Natural killer cell (primary cell): Measurements from ENCODE around the gene RSPRY1. TPM values are rescaled to one million over a fixed set of nuclear protein-coding genes. Genes with fewer than 3 reads are reported as not detected.

ENCODE experiments used
- ATAC-seq, 3 donors: fragments of 150-1000 bp in 2 of 3; fragments of 200-7000 bp in 1 of 3; cut with Tn5 transposase; 1 replicate in 1 of 3; 2 replicates in 2 of 3; pipeline ENCODE4 v1.10.0; 2021; ENCODE audit warnings: mild to moderate bottlenecking in 2 of 3, moderate library complexity in 2 of 3
- DNase-seq, 2 donors: peaks; one replicate each; pipeline versions ENCODE4 v3.0.0 to v3.0.0-alpha.2; 2013 to 2021; ENCODE audit warnings: mixed read lengths in 1 of 2
- H3K27ac ChIP-seq: one replicate; pipeline ENCODE4 v1.5.1; 2013; ENCODE audit warnings: mild to moderate bottlenecking, low read length
- H3K27me3 ChIP-seq: one replicate; pipeline ENCODE4 v1.6.1; 2013; ENCODE audit warnings: low read length; ENCODE audit not compliant: control insufficient read depth, insufficient read depth
- H3K36me3 ChIP-seq: one replicate; pipeline ENCODE4 v1.6.1; 2013; ENCODE audit warnings: low read length; ENCODE audit not compliant: control insufficient read depth, insufficient read depth
- H3K4me1 ChIP-seq: one replicate; pipeline ENCODE4 v1.6.1; 2013; ENCODE audit warnings: low read length; ENCODE audit not compliant: control insufficient read depth, insufficient read depth
- H3K4me3 ChIP-seq: one replicate; pipeline ENCODE4 v1.5.1; 2013; ENCODE audit warnings: low read length
- H3K9me3 ChIP-seq: one replicate; pipeline ENCODE4 v1.6.1; 2013; ENCODE audit warnings: low read length; ENCODE audit not compliant: control insufficient read depth, insufficient read depth
- H3K27ac Mint-ChIP-seq, 2 donors: one replicate each; pipeline ENCODE4 v1.8.0; 2022; ENCODE audit warnings: mild to moderate bottlenecking in 2 of 2, mixed read lengths in 2 of 2, moderate library complexity in 1 of 2
- H3K27me3 Mint-ChIP-seq, 2 donors: one replicate each; pipeline ENCODE4 v1.8.0; 2022; ENCODE audit warnings: low read depth in 2 of 2, mixed read lengths in 2 of 2
- H3K36me3 Mint-ChIP-seq: one replicate; pipeline ENCODE4 v1.8.0; 2022; ENCODE audit warnings: mixed read lengths
- H3K4me1 Mint-ChIP-seq, 2 donors: one replicate each; pipeline ENCODE4 v1.8.0; 2022; ENCODE audit warnings: mixed read lengths in 2 of 2
- H3K4me3 Mint-ChIP-seq: one replicate; pipeline ENCODE4 v1.8.0; 2022; ENCODE audit warnings: mild to moderate bottlenecking, moderate library complexity, mixed read lengths
- H3K9me3 Mint-ChIP-seq, 2 donors: one replicate each; pipeline ENCODE4 v1.8.0; 2022; ENCODE audit warnings: mixed read lengths in 2 of 2
- whole genome bisulfite sequencing: methylation state at CpG from one replicate; pipeline ENCODE4 v1.1.7; 2013; ENCODE audit warnings: missing lambda C conversion rate; ENCODE audit not compliant: insufficient coverage; 5-methylcytosine and 5-hydroxymethylcytosine counted together
- intact Hi-C: fragments of 100-400 bp; cut with micrococcal nuclease; formaldehyde crosslinking; loops from one replicate; pipeline ENCODE4 v1.14.2; 2022
- total RNA-seq, 4 donors: library from RNA; stranded (reverse); fragments of 120-200 nt in 1 of 4; gene quantifications; one replicate each; pipeline versions ENCODE4 v1.2.3 to v1.2.4, GENCODE V29; 2013 to 2022
- TF ChIP-seq, protein P1 (sequence below): fragments of 200-600 bp; IDR thresholded peaks from one replicate; pipeline ENCODE4 v1.8.0; 2022; ENCODE audit warnings: antibody characterized with exemption

Gene RSPRY1
- total RNA-seq, 3 donors from 2014 or later (not counting 1 experiment from before 2014, with no cell fraction given) = 22.6 to 26.6 (median 23.4) TPM

DNA sequence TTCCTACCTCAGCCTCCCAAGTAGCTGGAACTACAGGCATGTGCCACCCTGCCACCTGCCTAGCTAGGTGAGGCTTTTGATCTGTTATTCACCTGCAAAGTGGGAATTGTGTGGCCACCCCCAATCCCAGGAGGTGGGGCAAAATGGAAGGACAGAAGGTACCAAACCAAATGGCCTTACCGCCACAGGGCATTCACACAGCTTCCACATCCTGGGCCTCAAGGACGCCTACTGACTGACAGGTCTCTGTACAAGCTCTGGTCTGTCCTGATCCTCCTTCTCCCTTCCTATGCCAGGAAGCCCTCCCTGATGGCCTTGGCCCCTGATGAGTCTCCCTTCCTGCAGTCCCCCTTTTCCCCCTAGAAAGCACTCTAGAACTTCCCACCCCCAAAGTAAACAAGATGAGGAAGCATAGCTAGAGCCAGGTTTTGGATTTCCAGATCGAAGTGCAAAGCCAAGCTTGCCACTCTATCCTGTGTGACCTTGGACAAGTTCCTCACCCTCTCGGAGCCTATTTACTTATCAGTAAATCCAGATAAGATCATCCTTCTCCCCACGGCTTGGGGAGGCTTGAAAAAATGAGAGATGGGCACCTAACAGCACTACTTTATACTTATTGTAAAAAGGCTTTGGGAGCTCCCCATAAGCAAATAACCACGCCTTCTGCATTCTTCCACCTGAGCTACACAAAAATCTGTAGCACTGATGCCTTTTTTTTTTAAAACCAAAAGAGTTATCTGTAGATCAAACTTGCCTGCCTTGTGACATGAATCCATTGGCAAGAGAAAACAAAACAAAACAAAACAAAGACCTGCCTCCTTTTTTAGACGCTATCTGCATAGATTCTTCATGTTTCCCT, 93.9 kb downstream of the RSPRY1 start:
- H3K4me3 ChIP-seq = no peak overlapping the region
- ATAC-seq = no peak
- intact Hi-C loops = no loop called here
- DNase-seq = peak in 1 of 2 donors; percentile 24
- peaks cover 24 to 25% of the 10 kb centered on the region in 2 donors for H3K27me3 Mint-ChIP-seq
- 75% methylated on average over 7 of the region's 7 CpGs for WGBS
- peaks cover 17 to 28% of the 10 kb centered on the region in 2 donors for H3K4me1 Mint-ChIP-seq
- H3K9me3 Mint-ChIP-seq = no peaks in the 10 kb centered on the region
- TF ChIP-seq, protein P1, sequence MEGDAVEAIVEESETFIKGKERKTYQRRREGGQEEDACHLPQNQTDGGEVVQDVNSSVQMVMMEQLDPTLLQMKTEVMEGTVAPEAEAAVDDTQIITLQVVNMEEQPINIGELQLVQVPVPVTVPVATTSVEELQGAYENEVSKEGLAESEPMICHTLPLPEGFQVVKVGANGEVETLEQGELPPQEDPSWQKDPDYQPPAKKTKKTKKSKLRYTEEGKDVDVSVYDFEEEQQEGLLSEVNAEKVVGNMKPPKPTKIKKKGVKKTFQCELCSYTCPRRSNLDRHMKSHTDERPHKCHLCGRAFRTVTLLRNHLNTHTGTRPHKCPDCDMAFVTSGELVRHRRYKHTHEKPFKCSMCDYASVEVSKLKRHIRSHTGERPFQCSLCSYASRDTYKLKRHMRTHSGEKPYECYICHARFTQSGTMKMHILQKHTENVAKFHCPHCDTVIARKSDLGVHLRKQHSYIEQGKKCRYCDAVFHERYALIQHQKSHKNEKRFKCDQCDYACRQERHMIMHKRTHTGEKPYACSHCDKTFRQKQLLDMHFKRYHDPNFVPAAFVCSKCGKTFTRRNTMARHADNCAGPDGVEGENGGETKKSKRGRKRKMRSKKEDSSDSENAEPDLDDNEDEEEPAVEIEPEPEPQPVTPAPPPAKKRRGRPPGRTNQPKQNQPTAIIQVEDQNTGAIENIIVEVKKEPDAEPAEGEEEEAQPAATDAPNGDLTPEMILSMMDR = no peak
- peaks cover 11% of the 10 kb centered on the region for H3K27me3 ChIP-seq
- H3K36me3 ChIP-seq = no peaks in the 10 kb centered on the region
- peaks cover 24% of the 10 kb centered on the region for H3K4me1 ChIP-seq
- no peaks in the 10 kb centered on the region for H3K9me3 ChIP-seq
- H3K36me3 Mint-ChIP-seq = no peaks in the 10 kb centered on the region
- H3K27ac ChIP-seq = no peak overlapping the region
- H3K4me3 Mint-ChIP-seq = no peak overlapping the region
- no peak overlapping the region for H3K27ac Mint-ChIP-seq

DNA sequence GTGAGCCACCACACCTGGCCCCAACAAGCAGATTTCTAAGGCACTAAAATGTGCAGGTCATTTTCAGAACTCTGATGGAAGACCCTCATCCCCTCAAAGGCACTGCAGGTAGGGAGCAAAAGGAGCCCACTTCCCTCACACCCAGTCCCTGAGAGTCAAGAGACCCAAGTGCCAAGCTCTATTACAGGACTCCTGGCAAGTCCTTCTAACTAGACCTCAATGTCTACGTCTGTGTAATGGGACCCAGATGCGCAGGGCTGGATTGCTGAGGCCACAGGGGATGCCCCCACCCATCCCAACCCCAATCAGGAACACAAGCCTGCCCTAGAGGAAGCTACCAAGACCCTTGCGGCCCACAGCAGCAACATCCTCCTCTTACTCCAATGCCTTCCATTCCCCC, 95.7 kb downstream of the RSPRY1 start:
- Mint-ChIP-seq H3K9me3 (no peaks in the 10 kb centered on the region), H3K4me1 (peaks cover 16 to 25% of the 10 kb centered on the region in 2 donors), H3K27ac (no peak overlapping the region), H3K27me3 (peaks cover 30 to 32% of the 10 kb centered on the region in 2 donors), H3K36me3 (no peaks in the 10 kb centered on the region), H3K4me3 (no peak overlapping the region)
- ATAC-seq = no peak
- Histone ChIP-seq H3K4me1 (peaks cover 22% of the 10 kb centered on the region), H3K27ac (no peak overlapping the region), H3K27me3 (peaks cover 18% of the 10 kb centered on the region), H3K4me3 (no peak overlapping the region), H3K36me3 (no peaks in the 10 kb centered on the region), H3K9me3 (no peaks in the 10 kb centered on the region)
- TF ChIP-seq, protein P1 = no peak
- DNase-seq = no peak
- WGBS = 95% methylated on average over 3 of the region's 3 CpGs
- intact Hi-C loops = no loop called here

DNA sequence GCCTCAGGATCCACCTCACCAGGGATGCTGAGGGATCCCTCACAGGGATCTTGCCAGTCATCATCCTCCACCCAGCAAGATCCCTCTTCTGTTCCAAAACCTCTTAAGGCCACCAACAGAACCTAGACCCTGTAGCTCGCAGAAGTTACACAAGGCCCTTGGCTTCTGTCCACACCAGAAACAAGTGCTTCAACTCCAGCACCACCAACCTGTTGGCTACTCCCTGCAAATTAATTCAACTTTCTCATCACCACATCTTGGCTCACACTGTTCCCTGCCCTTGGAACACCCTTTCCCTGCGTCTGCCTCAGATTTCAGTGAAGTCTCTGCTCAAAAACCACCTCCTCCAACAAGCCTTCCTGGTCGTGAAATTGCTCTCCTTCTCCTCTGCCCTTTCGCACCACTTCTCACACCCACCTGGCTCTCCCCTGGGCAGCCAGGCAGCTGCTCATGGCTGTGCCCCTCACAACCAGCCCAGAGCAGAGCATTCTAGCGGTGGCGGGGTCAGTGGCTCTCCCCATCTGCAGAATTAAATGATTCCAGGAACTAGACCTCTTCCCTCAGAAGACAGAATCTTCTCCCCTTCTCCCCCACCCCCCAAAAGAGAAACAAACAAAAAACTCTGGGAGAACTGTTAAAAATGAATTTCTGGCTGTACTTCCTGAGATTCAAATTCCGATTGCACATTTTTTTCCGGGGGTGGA, 96.5 kb downstream of the RSPRY1 start:
- H3K4me1 Mint-ChIP-seq = peaks cover 11 to 20% of the 10 kb centered on the region in 2 donors
- H3K27ac Mint-ChIP-seq = no peak overlapping the region
- Histone ChIP-seq H3K4me1 (peaks cover 18% of the 10 kb centered on the region), H3K4me3 (no peak overlapping the region), H3K27ac (no peak overlapping the region), H3K36me3 (no peaks in the 10 kb centered on the region), H3K27me3 (peaks cover 18% of the 10 kb centered on the region), H3K9me3 (no peaks in the 10 kb centered on the region)
- DNase-seq (no peak), ATAC-seq (no peak)
- intact Hi-C loops = no loop called here
- H3K36me3 Mint-ChIP-seq = no peaks in the 10 kb centered on the region
- no peaks in the 10 kb centered on the region for H3K9me3 Mint-ChIP-seq
- 89% methylated on average over 8 of the region's 8 CpGs for WGBS
- TF ChIP-seq, protein P1 = no peak
- H3K4me3 Mint-ChIP-seq = peak overlapping the region; percentile 11
- H3K27me3 Mint-ChIP-seq = peaks cover 32 to 34% of the 10 kb centered on the region in 2 donors
